Stimulated activated naive CD8-positive, alpha-beta T cell treated with anti-CD3 and anti-CD28 coated beads, Interleukin-15, amount 100 ng/mL, for 72 hours (primary cell): ENCODE results near the gene KIDINS220.
A peak's percentile ranks its signal among the peaks of the same experiment; 100 is the strongest.

Source experiments
- ATAC-seq: fragments of 150-1000 bp; cut with Tn5 transposase; 2 replicates; pipeline ENCODE4 v1.10.0; 2021; ENCODE audit warnings: mild to moderate bottlenecking, moderate library complexity
- DNase-seq, 2 donors: peaks; one replicate each; pipeline ENCODE4 v3.0.0; 2021 to 2022
- H3K27ac Mint-ChIP-seq, 2 donors: one replicate each; pipeline ENCODE4 v1.8.0; 2022; ENCODE audit warnings: mild to moderate bottlenecking in 2 of 2, mixed read lengths in 2 of 2, moderate library complexity in 2 of 2
- H3K27me3 Mint-ChIP-seq: one replicate; pipeline ENCODE4 v1.8.0; 2022; ENCODE audit warnings: mixed read lengths
- H3K4me1 Mint-ChIP-seq: one replicate; pipeline ENCODE4 v1.8.0; 2022; ENCODE audit warnings: mild to moderate bottlenecking, mixed read lengths
- H3K4me3 Mint-ChIP-seq, 2 donors: one replicate each; pipeline ENCODE4 v1.8.0; 2022; ENCODE audit warnings: mild to moderate bottlenecking in 2 of 2, mixed read lengths in 2 of 2, moderate library complexity in 1 of 2
- H3K9me3 Mint-ChIP-seq, 2 donors: one replicate each; pipeline ENCODE4 v1.8.0; 2022; ENCODE audit warnings: mixed read lengths in 2 of 2

KIDINS220 gene

DNA sequence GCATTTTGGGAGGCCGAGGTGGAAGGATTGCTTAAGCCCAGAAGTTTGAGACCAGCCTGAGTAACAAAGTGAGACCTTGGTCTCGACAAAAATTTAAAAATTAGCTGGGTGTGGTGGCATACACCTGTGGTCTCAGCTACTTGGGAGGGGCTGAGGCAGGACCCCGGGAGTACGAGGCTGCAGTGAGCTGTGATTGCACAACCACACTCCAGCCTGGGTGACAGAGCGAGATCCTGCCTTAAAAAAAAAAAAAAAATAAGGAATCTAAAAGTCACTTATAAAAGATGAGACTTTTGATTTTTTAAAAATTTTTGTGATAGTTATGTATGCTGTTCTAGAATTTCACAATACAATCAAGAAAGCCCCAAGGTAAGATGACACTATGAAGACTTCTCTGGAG, 122.4 kb downstream of the KIDINS220 start:
- Mint-ChIP-seq H3K4me3 (no peak overlapping the region), H3K27ac (no peak overlapping the region), H3K4me1 (no peaks in the 10 kb centered on the region), H3K9me3 (peaks cover 10 to 20% of the 10 kb centered on the region in 2 donors), H3K27me3 (peaks cover 35% of the 10 kb centered on the region)
- ATAC-seq (no peak), DNase-seq (no peak)

DNA sequence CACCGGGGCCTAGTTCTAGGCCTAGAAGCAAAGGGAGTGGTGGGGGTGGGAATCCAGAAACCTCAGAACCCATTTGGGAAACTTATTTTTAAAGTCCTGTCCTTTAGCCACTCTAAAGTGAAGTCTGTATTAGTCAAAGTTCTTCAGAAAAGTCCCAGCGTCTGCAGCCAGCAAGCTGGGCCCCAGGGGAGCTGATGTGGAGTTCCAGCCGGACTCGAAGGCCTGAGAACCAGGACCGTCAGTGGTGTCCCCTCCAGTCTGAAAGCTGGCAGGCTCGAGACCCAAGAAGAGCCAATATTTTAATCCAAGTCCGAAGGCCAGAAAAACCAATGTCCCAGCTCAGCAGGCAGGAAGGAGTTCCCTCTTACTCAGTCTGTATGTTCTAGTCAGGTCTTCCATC, 123.1 kb downstream of the KIDINS220 start:
- H3K27ac Mint-ChIP-seq = no peak overlapping the region
- no peaks in the 10 kb centered on the region for H3K4me1 Mint-ChIP-seq
- no peak for ATAC-seq
- no peak overlapping the region for H3K4me3 Mint-ChIP-seq
- H3K9me3 Mint-ChIP-seq = peaks cover 10 to 20% of the 10 kb centered on the region in 2 donors
- no peak for DNase-seq
- H3K27me3 Mint-ChIP-seq = peaks cover 41% of the 10 kb centered on the region

DNA sequence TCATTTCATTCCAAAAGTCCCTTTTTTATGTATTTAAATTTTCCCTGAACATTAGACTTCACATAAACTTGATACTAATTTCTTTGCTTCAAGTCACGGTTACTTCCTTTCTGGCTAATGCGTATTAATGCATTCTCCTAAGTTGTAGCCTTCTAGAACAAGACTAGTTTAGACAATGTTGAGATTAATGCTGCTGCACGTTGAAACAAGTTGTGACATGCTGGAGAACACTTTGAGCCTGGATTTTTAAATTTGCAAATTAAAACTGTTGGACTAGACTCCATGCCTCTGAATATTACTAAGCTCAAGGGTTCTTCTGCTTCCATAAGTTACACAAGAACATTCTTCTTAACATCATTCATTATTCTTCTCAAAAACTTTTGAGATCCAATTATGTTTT, 126.5 kb downstream of the KIDINS220 start:
- peaks cover 39% of the 10 kb centered on the region for H3K27me3 Mint-ChIP-seq
- H3K27ac Mint-ChIP-seq = no peak overlapping the region
- ATAC-seq (no peak), DNase-seq (no peak)
- no peak overlapping the region for H3K4me3 Mint-ChIP-seq
- no peaks in the 10 kb centered on the region for H3K4me1 Mint-ChIP-seq
- peaks cover 6 to 10% of the 10 kb centered on the region in 2 donors for H3K9me3 Mint-ChIP-seq

DNA sequence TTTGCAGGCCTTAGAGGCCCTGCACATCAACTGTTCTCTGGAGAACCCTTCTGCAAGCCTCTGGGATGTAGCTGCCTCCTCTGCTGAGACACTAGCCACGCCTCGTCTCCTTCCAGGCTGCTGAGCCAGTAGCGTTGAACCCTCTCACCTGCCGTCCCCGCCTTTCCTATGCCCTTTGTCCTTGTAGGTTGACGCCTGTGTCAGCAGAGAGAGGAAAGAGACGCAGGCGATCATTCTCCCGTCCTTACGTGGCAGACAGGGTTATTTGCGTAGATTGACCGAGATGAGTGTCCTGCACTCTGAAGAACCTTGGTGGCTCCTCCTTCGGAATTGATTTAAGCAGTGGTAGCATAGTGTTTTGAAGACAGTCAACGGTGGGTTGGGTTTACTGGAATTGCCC, 127.8 kb downstream of the KIDINS220 start:
- Mint-ChIP-seq H3K27me3 (peaks cover 30% of the 10 kb centered on the region), H3K9me3 (peaks cover 0 to 5% of the 10 kb centered on the region in 2 donors), H3K4me3 (no peak overlapping the region), H3K4me1 (no peaks in the 10 kb centered on the region), H3K27ac (no peak overlapping the region)
- ATAC-seq = no peak
- DNase-seq = no peak

DNA sequence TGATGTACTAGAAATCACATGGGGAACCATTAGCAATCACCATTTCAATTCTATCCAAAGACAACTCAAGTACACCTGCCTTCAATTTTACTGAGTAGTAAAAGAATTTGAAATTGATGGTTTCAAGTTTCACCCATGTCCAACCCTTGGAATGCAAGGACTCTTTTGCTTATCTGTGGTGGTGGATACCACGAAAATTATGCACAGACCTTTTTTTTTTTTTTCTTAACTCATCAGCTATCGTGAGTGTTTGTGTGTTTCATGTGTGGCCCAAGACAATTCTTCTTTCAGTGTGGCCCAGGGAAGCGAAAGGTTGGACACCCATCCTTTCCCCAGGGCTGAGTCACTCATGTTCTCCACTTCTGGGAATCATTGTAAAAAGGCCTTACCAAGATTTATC, 132.5 kb downstream of the KIDINS220 start:
- ATAC-seq = no peak
- Mint-ChIP-seq H3K9me3 (peaks cover 0 to 5% of the 10 kb centered on the region in 2 donors), H3K4me3 (no peak overlapping the region), H3K4me1 (no peaks in the 10 kb centered on the region), H3K27ac (no peak overlapping the region), H3K27me3 (peaks cover 7% of the 10 kb centered on the region)
- no peak for DNase-seq

DNA sequence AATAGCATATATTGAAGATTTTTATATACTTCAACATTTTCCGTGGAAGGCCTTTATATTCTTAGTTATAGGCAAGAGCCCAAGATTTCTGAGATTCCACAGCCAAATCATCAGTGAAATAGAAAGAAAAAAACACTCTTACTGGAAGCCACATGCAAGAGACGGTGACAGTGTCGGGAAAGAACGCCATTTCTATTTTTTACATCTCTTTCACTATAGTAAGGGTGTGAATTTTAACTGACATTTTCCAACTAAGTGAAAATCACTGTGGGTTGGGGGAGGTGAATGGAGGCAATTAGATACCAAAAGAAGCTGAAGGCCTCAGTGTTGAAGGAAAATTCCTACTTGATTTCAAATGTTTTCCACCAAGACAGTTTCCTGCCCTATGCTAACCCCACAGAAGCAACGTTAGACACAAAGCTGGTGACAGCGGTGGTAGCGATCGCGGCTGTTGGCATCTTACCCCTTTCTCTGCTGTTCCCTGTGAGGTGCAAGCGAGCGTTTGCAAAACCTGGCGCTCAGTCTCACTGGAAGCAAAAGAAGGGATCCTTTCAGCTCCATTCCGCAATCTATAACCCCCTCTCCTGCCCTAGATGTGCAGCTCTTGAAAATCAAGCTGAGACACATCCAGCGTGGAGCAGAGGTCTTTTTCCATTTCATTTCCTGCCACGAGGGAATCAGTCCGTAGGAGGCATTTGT, 135.6 kb downstream of the KIDINS220 start:
- ATAC-seq (no peak), DNase-seq (no peak)
- Mint-ChIP-seq H3K27me3 (no peaks in the 10 kb centered on the region), H3K27ac (no peak overlapping the region), H3K4me3 (no peak overlapping the region), H3K9me3 (peaks cover 0 to 7% of the 10 kb centered on the region in 2 donors), H3K4me1 (no peaks in the 10 kb centered on the region)

DNA sequence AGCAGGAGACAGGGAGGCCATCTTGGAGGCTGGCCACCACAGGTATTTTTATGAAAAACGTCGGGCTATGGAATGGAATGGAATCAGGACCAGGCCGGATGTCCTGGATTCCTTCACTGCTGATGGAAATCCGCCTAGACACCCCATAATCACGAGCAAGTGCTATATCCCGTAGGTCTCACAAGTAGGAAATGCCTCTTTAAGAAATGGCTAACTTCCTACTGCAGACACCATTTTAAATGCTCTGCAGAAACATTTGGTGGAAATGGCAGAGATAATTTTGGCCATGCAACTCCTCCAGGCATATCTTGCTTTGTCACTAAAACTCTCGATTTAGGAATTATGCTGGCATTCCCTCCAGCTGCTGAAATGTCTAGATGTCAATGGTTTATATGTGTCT, 137.6 kb downstream of the KIDINS220 start:
- DNase-seq = no peak
- H3K27me3 Mint-ChIP-seq = no peaks in the 10 kb centered on the region
- no peak overlapping the region for H3K4me3 Mint-ChIP-seq
- no peak overlapping the region for H3K27ac Mint-ChIP-seq
- H3K9me3 Mint-ChIP-seq = peaks cover 0 to 7% of the 10 kb centered on the region in 2 donors
- H3K4me1 Mint-ChIP-seq = no peaks in the 10 kb centered on the region
- no peak for ATAC-seq

DNA sequence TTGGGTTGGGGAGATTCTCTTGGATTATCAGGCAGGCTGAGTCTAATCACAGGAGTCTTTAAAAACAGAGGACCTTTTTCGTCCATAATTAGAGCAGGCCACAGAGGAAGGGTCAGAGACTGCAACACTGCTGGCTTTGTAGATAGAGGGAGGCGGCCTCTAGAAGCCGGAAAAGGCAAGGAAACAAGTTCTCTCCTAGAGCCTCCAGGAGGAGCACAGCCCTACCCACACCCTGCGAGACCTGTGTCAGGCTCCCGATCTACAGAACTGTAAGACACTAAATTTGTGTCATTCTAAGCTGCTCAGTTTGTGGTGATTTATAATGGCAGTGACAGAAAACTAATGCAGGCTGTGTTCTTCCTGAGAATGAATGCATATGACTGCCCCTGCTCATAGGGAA, 140.2 kb downstream of the KIDINS220 start:
- Mint-ChIP-seq H3K27me3 (peaks cover 17% of the 10 kb centered on the region), H3K27ac (no peak overlapping the region), H3K4me1 (peaks cover 12% of the 10 kb centered on the region), H3K4me3 (no peak overlapping the region), H3K9me3 (peaks cover 0 to 7% of the 10 kb centered on the region in 2 donors)
- no peak for DNase-seq
- ATAC-seq = no peak

DNA sequence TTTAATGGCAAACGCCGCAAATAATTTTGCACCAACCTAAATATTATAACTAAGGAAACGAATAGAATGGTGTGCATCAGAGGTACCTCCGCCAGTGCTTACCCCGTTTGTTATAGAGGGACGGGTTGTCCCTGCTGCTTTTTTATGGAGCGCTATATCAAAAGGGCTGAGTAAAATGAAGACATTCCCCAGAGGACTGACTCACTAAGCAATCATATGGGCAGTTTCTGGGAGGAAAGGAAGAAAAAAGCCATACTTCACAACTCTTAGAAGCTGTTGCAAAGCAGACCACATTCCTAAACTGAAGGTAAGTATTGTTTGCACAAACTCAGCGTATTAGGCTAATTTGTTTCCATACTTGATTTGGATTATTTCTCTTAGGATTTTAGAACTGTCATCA, 142.7 kb downstream of the KIDINS220 start:
- peaks cover 12% of the 10 kb centered on the region for H3K4me1 Mint-ChIP-seq
- no peak overlapping the region for H3K4me3 Mint-ChIP-seq
- H3K27me3 Mint-ChIP-seq = peaks cover 31% of the 10 kb centered on the region
- no peak overlapping the region for H3K27ac Mint-ChIP-seq
- ATAC-seq (no peak), DNase-seq (no peak)
- H3K9me3 Mint-ChIP-seq = peaks cover 0 to 7% of the 10 kb centered on the region in 2 donors

DNA sequence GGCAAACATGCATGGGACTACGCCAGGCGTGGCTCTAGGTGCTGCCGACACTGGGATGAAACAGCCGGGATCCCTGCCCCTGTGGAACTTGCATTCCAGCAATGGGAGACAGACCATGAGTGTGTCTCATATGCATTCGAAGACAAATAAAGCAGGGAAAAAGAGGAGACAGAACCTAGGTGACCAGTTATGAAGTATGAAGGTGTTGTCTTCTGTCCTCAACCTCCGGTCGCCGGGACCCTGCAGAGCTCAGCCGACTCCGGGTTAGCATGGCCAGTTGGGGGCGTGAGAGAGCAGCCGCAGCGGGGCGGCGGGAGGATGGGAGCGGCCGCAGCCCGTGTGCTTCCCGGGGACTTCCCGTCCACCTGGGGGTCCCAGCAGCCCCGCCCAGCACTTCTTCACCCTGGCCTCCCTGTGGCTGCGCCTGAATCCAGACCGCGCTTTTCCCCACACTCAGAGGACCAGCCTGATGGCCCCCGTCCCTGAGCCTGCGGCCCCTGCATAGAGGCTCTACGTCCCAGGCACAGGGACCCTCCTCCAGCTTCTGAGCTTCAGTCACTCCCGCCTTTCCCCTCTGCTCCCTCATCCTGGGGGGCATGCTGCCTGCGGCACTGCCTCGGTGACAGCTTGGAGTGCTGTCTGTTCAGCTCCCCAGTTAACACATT, 144.1 kb downstream of the KIDINS220 start:
- H3K4me3 Mint-ChIP-seq = peak overlapping the region; percentile 51 to 66
- H3K9me3 Mint-ChIP-seq = peaks cover 0 to 5% of the 10 kb centered on the region in 2 donors
- DNase-seq (peak; percentile 38 to 41), ATAC-seq (peak; percentile 69)
- H3K4me1 Mint-ChIP-seq = peaks cover 12% of the 10 kb centered on the region
- H3K27ac Mint-ChIP-seq = no peak overlapping the region
- H3K27me3 Mint-ChIP-seq = peaks cover 31% of the 10 kb centered on the region

DNA sequence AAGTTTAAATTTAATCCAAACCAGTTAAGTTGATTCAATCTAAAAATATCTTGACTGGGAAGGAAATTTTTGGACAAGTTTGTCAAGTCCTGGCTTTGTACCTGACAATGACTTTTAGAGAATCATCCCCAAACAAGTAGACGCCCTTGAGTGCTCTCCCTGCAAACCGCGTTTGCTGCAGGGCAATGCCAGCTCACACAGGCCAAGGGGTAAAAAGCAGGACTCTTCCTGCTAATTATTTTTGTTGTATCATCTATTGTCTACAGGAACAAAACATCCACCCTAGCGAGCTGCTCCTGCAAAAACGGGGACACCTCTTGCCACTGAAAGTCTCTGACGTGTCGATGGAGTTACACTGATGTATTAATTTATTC, 144.6 kb downstream of the KIDINS220 start:
- no peak for DNase-seq
- H3K27me3 Mint-ChIP-seq = peaks cover 31% of the 10 kb centered on the region
- no peaks in the 10 kb centered on the region for H3K9me3 Mint-ChIP-seq
- H3K4me1 Mint-ChIP-seq = peaks cover 12% of the 10 kb centered on the region
- no peak overlapping the region for H3K27ac Mint-ChIP-seq
- peak overlapping the region; percentile 23 to 66 for H3K4me3 Mint-ChIP-seq
- ATAC-seq = no peak

DNA sequence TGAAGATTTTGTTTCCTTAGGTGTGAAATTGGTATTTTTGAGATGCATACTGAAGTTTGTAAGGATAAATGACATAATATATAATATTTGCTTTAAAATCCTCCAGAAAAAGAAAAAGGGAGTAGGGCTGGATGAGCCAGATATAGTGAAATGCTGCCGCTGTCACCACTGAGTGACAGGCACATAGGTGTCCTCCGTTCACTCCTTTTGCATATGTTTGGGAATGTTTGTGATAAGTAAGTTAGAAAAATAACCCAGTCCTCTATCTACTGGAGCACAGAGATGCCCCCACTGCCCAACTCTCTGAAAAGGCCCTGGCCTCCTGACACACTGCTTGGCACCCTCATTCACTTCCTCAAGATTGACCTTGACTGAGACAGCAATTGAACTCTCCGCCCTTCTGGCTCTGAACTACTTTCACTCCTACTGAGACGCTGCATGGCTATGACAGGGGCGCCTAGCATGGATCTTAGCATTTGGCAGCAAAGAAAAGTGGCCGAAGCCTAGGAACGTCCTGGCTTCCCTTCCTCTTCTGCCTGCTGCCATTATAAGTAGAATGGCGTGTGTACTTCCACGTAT, 145.5 kb downstream of the KIDINS220 start:
- H3K4me3 Mint-ChIP-seq = no peak overlapping the region
- H3K9me3 Mint-ChIP-seq = no peaks in the 10 kb centered on the region
- peaks cover 12% of the 10 kb centered on the region for H3K4me1 Mint-ChIP-seq
- H3K27ac Mint-ChIP-seq = peak overlapping the region in 1 of 2 donors; percentile 6
- DNase-seq = no peak
- peaks cover 31% of the 10 kb centered on the region for H3K27me3 Mint-ChIP-seq
- ATAC-seq = no peak

DNA sequence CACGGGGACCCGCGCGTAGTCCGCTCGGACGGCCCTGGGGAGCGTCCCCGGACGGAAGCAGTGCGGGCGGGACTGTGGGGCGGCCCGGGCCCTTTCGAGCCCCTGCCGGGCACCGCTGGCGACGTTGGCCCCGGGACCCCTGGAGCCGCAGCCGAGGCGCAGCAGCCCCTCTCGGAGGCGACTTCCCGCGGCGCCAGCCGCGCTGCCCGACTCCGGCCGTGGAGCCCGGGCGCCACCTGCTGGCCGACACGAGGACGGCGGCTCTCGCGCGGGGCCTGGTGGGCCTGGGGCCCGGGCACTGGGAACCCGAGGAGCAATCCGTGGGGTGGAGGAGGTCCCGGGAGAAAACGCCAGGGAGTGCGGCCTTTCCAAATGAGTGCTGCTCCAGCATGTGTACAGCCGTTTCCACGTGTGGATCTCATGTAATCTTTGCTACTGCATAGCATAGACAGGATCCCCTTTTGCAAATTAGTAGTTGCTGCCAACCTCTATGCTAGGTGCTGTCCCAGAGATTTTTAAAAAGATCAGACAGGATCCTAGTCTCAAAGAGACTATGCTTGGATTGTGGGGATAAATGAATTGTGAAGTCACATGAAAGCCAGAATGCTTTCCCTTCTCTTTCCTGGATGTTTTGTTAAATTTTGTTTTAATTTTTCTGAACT, 151.6 kb downstream of the KIDINS220 start:
- peak overlapping the region; percentile 41 to 67 for H3K4me3 Mint-ChIP-seq
- peak; percentile 45 for ATAC-seq
- H3K27ac Mint-ChIP-seq = no peak overlapping the region
- DNase-seq = peak; percentile 83 to 88
- peaks cover 1% of the 10 kb centered on the region for H3K27me3 Mint-ChIP-seq
- peaks cover 13% of the 10 kb centered on the region for H3K4me1 Mint-ChIP-seq
- H3K9me3 Mint-ChIP-seq = no peaks in the 10 kb centered on the region

DNA sequence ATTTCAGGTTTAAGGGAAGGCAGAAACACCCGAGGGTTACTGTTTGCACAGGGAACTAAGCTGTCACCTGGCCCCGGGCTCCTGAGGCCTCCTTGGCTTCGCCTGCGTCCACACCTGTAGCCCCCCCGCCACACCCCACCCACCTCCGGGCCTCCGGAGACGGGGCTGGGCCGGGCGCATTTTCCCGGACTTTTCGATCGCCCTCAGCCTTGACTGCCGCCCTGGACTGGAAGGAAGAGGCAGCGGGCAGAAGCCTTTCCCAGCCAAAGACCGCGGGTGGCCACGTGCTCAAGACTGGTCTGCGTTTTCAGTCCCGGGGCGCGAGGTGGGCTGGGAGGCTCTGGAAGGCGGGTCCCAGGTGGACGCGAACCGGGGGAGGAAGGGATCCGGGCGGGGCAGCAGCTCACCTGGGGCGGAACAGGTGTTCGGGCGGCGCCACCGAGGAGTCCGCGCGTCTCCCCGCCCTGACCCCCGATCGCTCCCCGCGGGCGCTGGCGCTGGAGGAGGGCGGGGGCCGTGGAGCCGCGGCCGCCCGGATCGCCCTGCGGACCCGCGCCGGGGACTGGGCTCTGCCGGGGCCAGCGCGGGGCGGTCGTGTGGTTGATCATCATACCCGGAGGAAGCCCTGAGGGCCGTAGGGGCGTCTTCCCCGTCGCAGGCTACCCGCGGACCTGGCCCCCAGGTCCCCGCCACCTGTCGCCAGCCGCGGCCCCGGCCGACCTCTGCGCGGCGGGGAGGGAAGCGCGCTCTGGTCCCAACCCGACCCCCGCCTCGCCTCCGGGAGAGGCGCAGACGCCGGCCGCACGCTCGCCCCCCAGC, 152.3 kb downstream of the KIDINS220 start:
- Mint-ChIP-seq H3K27ac (peak overlapping the region; percentile 95 to 98), H3K4me3 (peak overlapping the region; percentile 85 to 99), H3K9me3 (no peaks in the 10 kb centered on the region), H3K4me1 (peaks cover 20% of the 10 kb centered on the region), H3K27me3 (no peaks in the 10 kb centered on the region)
- ATAC-seq (peak; percentile 20), DNase-seq (peak; percentile 60 to 75)

DNA sequence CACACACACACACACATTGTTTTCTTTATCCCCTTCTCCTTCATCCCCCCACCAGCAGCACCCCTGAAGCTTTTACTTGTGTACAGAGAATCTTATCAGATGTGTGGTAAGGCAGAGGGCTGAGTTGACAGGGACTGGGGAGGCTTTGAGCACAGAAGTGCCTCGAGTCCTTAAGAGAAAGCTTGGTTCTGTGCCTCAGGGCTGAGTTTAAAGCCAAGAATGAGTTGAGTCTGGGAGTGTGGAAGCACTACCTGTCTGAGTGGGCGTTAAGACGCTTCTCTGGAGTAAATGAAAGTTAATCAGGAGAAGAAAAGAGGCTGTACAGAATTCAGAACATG, 152.9 kb downstream of the KIDINS220 start:
- DNase-seq = peak; percentile 59 to 70
- H3K27me3 Mint-ChIP-seq = no peaks in the 10 kb centered on the region
- peak overlapping the region; percentile 85 to 99 for H3K4me3 Mint-ChIP-seq
- peak overlapping the region; percentile 95 to 98 for H3K27ac Mint-ChIP-seq
- peaks cover 26% of the 10 kb centered on the region for H3K4me1 Mint-ChIP-seq
- ATAC-seq = peak; percentile 27
- no peaks in the 10 kb centered on the region for H3K9me3 Mint-ChIP-seq
